MM.1S (cell line): Measurements from ENCODE around the gene SURF6.

Experiments used
- DNase-seq: peaks from one replicate; pipeline ENCODE4 v3.0.0-alpha.2; 2015
- H2AFZ ChIP-seq: fragments of 300-600 bp; sonication (generic); 2 replicates; pipeline ENCODE4 v1.6.0; 2016; ENCODE audit warnings: antibody characterized with exemption, low read length
- H3F3A ChIP-seq: fragments of 300-600 bp; sonication (generic); 2 replicates; pipeline ENCODE4 v1.6.1; 2016; ENCODE audit warnings: mild to moderate bottlenecking, antibody characterized with exemption, low read length, moderate library complexity, mixed read lengths; ENCODE audit not compliant: insufficient read depth
- H3K27ac ChIP-seq: fragments of 300-600 bp; sonication (generic); 2 replicates; pipeline ENCODE4 v1.5.1; 2016; ENCODE audit warnings: mild to moderate bottlenecking, low read length
- H3K27me3 ChIP-seq: fragments of 300-600 bp; sonication (generic); replicated peaks from 2 replicates; pipeline ENCODE4 v1.6.0; 2016; ENCODE audit warnings: low read length; ENCODE audit not compliant: insufficient read depth
- H3K36me3 ChIP-seq: fragments of 300-600 bp; sonication (generic); replicated peaks from 2 replicates; pipeline ENCODE4 v1.6.1; 2016; ENCODE audit warnings: mild to moderate bottlenecking, low read length, mixed read lengths; ENCODE audit not compliant: insufficient read depth
- H3K4me1 ChIP-seq: fragments of 300-600 bp; sonication (generic); 2 replicates; pipeline ENCODE4 v1.6.1; 2016; ENCODE audit warnings: low read length, mixed read lengths
- H3K4me2 ChIP-seq: fragments of 300-600 bp; sonication (generic); 2 replicates; pipeline ENCODE4 v1.6.0; 2016; ENCODE audit warnings: low read depth, low read length
- H3K4me3 ChIP-seq: fragments of 300-600 bp; sonication (generic); 2 replicates; pipeline ENCODE4 v1.5.1; 2016; ENCODE audit warnings: low read length, mixed read lengths
- H3K79me2 ChIP-seq: fragments of 300-600 bp; sonication (generic); 2 replicates; pipeline ENCODE4 v1.6.1; 2016; ENCODE audit warnings: mixed run types, low read length, mixed read lengths
- H3K9ac ChIP-seq: fragments of 300-600 bp; sonication (generic); 2 replicates; pipeline ENCODE4 v1.6.1; 2016; ENCODE audit warnings: low read length, mixed read lengths
- H3K9me2 ChIP-seq: fragments of 300-600 bp; sonication (generic); replicated peaks from 2 replicates; pipeline ENCODE4 v1.6.1; 2016; ENCODE audit warnings: mild to moderate bottlenecking, low read length, mixed read lengths; ENCODE audit not compliant: insufficient read depth
- H3K9me3 ChIP-seq: fragments of 300-600 bp; sonication (generic); replicated peaks from 2 replicates; pipeline ENCODE4 v1.6.1; 2016; ENCODE audit warnings: mild to moderate bottlenecking, low read length, mixed read lengths; ENCODE audit not compliant: insufficient read depth
- H4K20me1 ChIP-seq: fragments of 300-600 bp; sonication (generic); 2 replicates; pipeline ENCODE4 v1.6.1; 2016; ENCODE audit warnings: mild to moderate bottlenecking, low read length, moderate library complexity, mixed read lengths; ENCODE audit not compliant: insufficient read depth
- CTCF ChIP-seq: fragments of 300-600 bp; sonication (generic); IDR thresholded peaks from 2 replicates; pipeline ENCODE4 v1.5.1; 2016; ENCODE audit warnings: antibody characterized with exemption, low read length, mixed read lengths
- EZH2 ChIP-seq: fragments of 300-600 bp; sonication (generic); optimal IDR thresholded peaks from 2 replicates; pipeline ENCODE3; 2017; ENCODE audit warnings: low read depth, mild to moderate bottlenecking, antibody characterized with exemption, low read length, mixed read lengths
- EZH2phosphoT487 ChIP-seq: fragments of 300-600 bp; sonication (generic); IDR thresholded peaks from 2 replicates; pipeline ENCODE4 v1.6.1; 2018; ENCODE audit warnings: antibody characterized with exemption, low read length

The SURF6 gene

GRCh38 chr9:133372144-133372543, 36.2 kb upstream of the SURF6 start:
- H3K27me3 ChIP-seq = peaks cover 10% of the 10 kb centered on the region
- H2AFZ ChIP-seq = no peak overlapping the region
- H3K9me3 ChIP-seq = no peaks in the 10 kb centered on the region
- H3F3A ChIP-seq = no peaks in the 10 kb centered on the region
- TF ChIP-seq EZH2phosphoT487 (no peak), CTCF (no peak), EZH2 (no peak)
- no peak overlapping the region for H3K4me2 ChIP-seq
- H3K79me2 ChIP-seq = peaks cover 86% of the 10 kb centered on the region
- DNase-seq = no peak
- no peaks in the 10 kb centered on the region; the same call in 1 of the 2 replicates for H3K36me3 ChIP-seq
- no peak overlapping the region for H3K9ac ChIP-seq
- H4K20me1 ChIP-seq = peaks cover 47% of the 10 kb centered on the region
- H3K4me1 ChIP-seq = no peaks in the 10 kb centered on the region
- no peak overlapping the region for H3K4me3 ChIP-seq
- H3K27ac ChIP-seq = no peak overlapping the region
- H3K9me2 ChIP-seq = no peaks in the 10 kb centered on the region

GRCh38 chr9:133371261-133371711, 35.3 kb upstream of the SURF6 start:
- peaks cover 94% of the 10 kb centered on the region for H3K79me2 ChIP-seq
- no peaks in the 10 kb centered on the region for H3F3A ChIP-seq
- peaks cover 1% of the 10 kb centered on the region; the same call in 1 of the 2 replicates for H3K27me3 ChIP-seq
- no peak for DNase-seq
- H3K9ac ChIP-seq = no peak overlapping the region
- H3K4me2 ChIP-seq = no peak overlapping the region
- TF ChIP-seq CTCF (no peak), EZH2phosphoT487 (no peak), EZH2 (no peak)
- H3K4me1 ChIP-seq = no peaks in the 10 kb centered on the region
- peaks cover 47% of the 10 kb centered on the region for H4K20me1 ChIP-seq
- no peaks in the 10 kb centered on the region; the same call in 1 of the 2 replicates for H3K36me3 ChIP-seq
- H3K27ac ChIP-seq = no peak overlapping the region
- H3K4me3 ChIP-seq = no peak overlapping the region
- H3K9me2 ChIP-seq = no peaks in the 10 kb centered on the region
- no peaks in the 10 kb centered on the region for H3K9me3 ChIP-seq
- no peak overlapping the region for H2AFZ ChIP-seq

DNA sequence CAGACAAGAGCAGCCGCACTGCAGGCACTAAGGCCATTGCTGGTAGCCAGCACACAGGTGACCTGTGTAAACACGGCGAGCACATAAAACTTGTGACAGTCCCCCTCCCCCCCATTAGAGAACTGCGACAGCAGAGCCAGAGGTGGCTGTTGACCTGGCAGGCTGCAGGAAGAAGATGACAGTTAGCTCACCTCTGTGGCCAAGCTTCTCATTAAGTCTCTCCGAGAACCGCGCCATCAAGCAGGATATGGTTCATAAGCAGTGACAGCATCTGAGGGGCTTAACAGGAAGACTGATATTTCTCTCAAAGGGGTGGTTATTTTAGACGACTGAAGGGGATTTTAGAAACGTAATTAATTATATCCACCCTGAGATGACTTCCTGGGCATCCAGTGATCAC, 34.7 kb upstream of the SURF6 start:
- no peak overlapping the region for H3K4me3 ChIP-seq
- peaks cover 47% of the 10 kb centered on the region for H4K20me1 ChIP-seq
- H3K4me2 ChIP-seq = no peak overlapping the region
- no peak overlapping the region for H3K27ac ChIP-seq
- H3K9me2 ChIP-seq = no peaks in the 10 kb centered on the region
- H2AFZ ChIP-seq = no peak overlapping the region
- no peaks in the 10 kb centered on the region for H3K4me1 ChIP-seq
- no peaks in the 10 kb centered on the region for H3K9me3 ChIP-seq
- H3K9ac ChIP-seq = no peak overlapping the region
- peaks cover 2% of the 10 kb centered on the region; the same call in 1 of the 2 replicates for H3K36me3 ChIP-seq
- no peaks in the 10 kb centered on the region for H3F3A ChIP-seq
- H3K79me2 ChIP-seq = peaks cover 100% of the 10 kb centered on the region
- H3K27me3 ChIP-seq = no peaks in the 10 kb centered on the region
- TF ChIP-seq CTCF = no peak
- no peak for TF ChIP-seq EZH2phosphoT487
- no peak for DNase-seq
